NCI-H2196 treated with DMSO at 0.1 percent for 48 hours (cell line): ENCODE data around the gene PLD1.
"Not testable (repeated sequence)": the region's sequence is repeated elsewhere in the genome, so short reads cannot be mapped to it uniquely, and the experiment has no call there.

Experiments used
- DNase-seq: peaks from one replicate; lab custom pipeline; 2025; ENCODE audit not compliant: unreplicated experiment; lab: John Stamatoyannopoulos, UW

Gene PLD1

GRCh38 chr3:171710359-171710758 lies 99.9 kb downstream of the PLD1 start:
- no peak for DNase-seq

- no peak for DNase-seq
Observed at GRCh38 chr3:171704814-171705213, 105.5 kb downstream of the PLD1 start.

- DNase-seq: peak; percentile 6
Observed at GRCh38 chr3:171704002-171704401, 106.3 kb downstream of the PLD1 start.

- no peak for DNase-seq
Observed at GRCh38 chr3:171703144-171703543, 107.1 kb downstream of the PLD1 start.

- DNase-seq: no peak
Observed at GRCh38 chr3:171700653-171701052, 109.6 kb downstream of the PLD1 start.

- DNase-seq: no peak
Observed at GRCh38 chr3:171700157-171700556, 110.1 kb downstream of the PLD1 start.

- no peak for DNase-seq
Observed at GRCh38 chr3:171699601-171700000, 110.7 kb downstream of the PLD1 start.

GRCh38 chr3:171696805-171697204 lies 113.5 kb downstream of the PLD1 start:
- no peak for DNase-seq

- DNase-seq: no peak
Observed at GRCh38 chr3:171695426-171695825, 114.9 kb downstream of the PLD1 start.

GRCh38 chr3:171694888-171695287 lies 115.4 kb downstream of the PLD1 start:
- no peak for DNase-seq

GRCh38 chr3:171692551-171692950 lies 117.7 kb downstream of the PLD1 start:
- not testable (repeated sequence) for DNase-seq

- DNase-seq: no peak
Observed at GRCh38 chr3:171691485-171691884, 118.8 kb downstream of the PLD1 start.

- DNase-seq: no peak
Observed at GRCh38 chr3:171690281-171690680, 120.0 kb downstream of the PLD1 start.

GRCh38 chr3:171688593-171688992 lies 121.7 kb downstream of the PLD1 start:
- DNase-seq: no peak

GRCh38 chr3:171688002-171688401 lies 122.3 kb downstream of the PLD1 start:
- no peak for DNase-seq

- DNase-seq: no peak
Observed at GRCh38 chr3:171687581-171687980, 122.7 kb downstream of the PLD1 start.

- no peak for DNase-seq
Observed at GRCh38 chr3:171687064-171687463, 123.2 kb downstream of the PLD1 start.

- DNase-seq: no peak
Observed at GRCh38 chr3:171685116-171685895, 125.0 kb downstream of the PLD1 start.

- no peak for DNase-seq
Observed at GRCh38 chr3:171684221-171684620, 126.1 kb downstream of the PLD1 start.

- DNase-seq: no peak
Observed at GRCh38 chr3:171682743-171683142, 127.5 kb downstream of the PLD1 start.

- DNase-seq: no peak
Observed at GRCh38 chr3:171680726-171681411, 129.4 kb downstream of the PLD1 start.

GRCh38 chr3:171678971-171679492 lies 131.3 kb downstream of the PLD1 start:
- DNase-seq: no peak
